ENCODE results near the gene METTL27. TPM values are rescaled to one million over a fixed set of nuclear protein-coding genes. Genes with fewer than 3 reads are reported as not detected.
"Not testable (repeated sequence)": the region's sequence is repeated elsewhere in the genome, so short reads cannot be mapped to it uniquely, and the experiment has no call there.

METTL27 gene
- total RNA-seq, 4 donors from 2014 or later = 0.93 to 7.8 (median 3.5) TPM

DNA sequence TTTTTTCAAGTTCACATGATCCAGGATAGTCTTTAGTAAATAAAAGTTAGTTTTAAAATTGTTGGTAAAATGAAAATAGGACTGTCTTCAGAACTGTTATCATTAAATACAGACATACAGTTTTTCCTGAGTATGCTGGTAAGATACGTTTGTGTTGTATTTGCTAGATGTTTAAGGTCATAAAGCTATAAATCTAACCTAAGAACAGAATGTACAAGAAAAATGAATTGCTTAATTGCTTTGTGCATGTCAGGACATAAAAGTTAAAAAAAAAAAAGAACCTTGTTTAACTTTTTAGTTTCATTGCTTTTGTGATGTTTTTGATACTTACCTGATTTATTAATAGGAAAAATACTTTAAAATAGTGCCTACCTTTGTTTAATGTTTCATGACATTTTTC lies 40.7 kb downstream of the METTL27 start:
- no peaks in the 10 kb centered on the region for H3K9me3 ChIP-seq
- no peaks in the 10 kb centered on the region for H3K36me3 ChIP-seq
- ATAC-seq = no peak
- no peaks in the 10 kb centered on the region for H3K4me1 ChIP-seq
- 64 to 81% methylated on average over 1 of the region's 1 CpG for WGBS, 2 donors (ENCODE audit: low coverage in 1 of 2)
- no peaks in the 10 kb centered on the region for H3K27me3 ChIP-seq
- H3K4me3 ChIP-seq = no peak overlapping the region
- no peak overlapping the region for H3K27ac ChIP-seq
- TF ChIP-seq, protein P1, sequence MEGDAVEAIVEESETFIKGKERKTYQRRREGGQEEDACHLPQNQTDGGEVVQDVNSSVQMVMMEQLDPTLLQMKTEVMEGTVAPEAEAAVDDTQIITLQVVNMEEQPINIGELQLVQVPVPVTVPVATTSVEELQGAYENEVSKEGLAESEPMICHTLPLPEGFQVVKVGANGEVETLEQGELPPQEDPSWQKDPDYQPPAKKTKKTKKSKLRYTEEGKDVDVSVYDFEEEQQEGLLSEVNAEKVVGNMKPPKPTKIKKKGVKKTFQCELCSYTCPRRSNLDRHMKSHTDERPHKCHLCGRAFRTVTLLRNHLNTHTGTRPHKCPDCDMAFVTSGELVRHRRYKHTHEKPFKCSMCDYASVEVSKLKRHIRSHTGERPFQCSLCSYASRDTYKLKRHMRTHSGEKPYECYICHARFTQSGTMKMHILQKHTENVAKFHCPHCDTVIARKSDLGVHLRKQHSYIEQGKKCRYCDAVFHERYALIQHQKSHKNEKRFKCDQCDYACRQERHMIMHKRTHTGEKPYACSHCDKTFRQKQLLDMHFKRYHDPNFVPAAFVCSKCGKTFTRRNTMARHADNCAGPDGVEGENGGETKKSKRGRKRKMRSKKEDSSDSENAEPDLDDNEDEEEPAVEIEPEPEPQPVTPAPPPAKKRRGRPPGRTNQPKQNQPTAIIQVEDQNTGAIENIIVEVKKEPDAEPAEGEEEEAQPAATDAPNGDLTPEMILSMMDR (IDR thresholded peaks at IDR 0.05) = no peak
- no peak for TF ChIP-seq POLR2AphosphoS5 (IDR thresholded peaks at IDR 0.05)
- no peak for TF ChIP-seq POLR2A (IDR thresholded peaks at IDR 0.05)
- TF ChIP-seq EP300 (IDR thresholded peaks at IDR 0.05) = no peak

DNA sequence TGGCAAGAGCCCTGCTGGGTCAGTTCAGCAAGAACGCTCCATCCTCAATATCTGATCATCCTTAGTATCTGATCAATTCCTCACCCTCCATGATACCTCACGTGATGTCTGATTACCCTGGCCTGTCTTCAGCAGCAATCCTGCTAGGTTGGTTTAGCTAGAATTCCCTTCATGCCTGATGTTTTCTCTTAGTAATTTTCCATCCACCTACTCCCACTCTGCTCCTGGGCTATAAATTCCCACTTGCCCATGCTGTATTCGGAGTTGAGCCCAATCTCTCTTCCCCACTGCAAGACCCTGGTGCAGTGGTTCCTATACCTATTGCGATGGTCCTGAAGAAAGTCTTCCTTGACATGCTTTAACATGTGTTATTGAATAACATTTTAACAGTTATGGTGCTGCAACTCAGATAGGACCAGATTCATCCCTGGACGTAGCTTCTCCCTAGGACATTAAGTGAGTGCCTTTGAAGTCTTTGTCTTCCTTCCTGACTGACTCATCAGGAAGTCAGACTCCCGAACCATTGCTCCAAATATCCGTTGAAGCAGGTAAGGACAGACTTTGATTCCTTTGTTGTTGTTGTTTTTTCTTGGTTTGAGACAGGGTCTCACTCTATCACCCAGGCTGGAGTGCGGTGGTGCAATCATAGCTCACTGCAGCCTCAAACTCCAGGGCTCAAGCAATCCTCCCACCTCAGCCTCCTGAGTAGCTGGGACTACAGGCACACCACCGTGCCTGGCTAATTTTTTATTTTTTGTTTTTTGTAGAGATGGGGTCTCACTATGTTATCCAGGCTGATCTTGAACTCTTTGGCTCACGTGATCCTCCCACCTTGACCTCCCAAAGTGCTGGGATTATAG lies 42.8 kb downstream of the METTL27 start:
- Histone ChIP-seq H3K4me3 (no peak overlapping the region), H3K36me3 (no peaks in the 10 kb centered on the region), H3K4me1 (no peaks in the 10 kb centered on the region), H3K27ac (no peak overlapping the region), H3K27me3 (no peaks in the 10 kb centered on the region), H3K9me3 (no peaks in the 10 kb centered on the region)
- TF ChIP-seq, protein P1 (IDR thresholded peaks at IDR 0.05) = no peak
- TF ChIP-seq POLR2A (IDR thresholded peaks at IDR 0.05) = no peak
- no peak for TF ChIP-seq EP300 (IDR thresholded peaks at IDR 0.05)
- no peak for ATAC-seq
- 60 to 62% methylated on average over 3 to 10 of the region's 10 CpGs for WGBS, 2 donors (ENCODE audit: low coverage in 1 of 2)

DNA sequence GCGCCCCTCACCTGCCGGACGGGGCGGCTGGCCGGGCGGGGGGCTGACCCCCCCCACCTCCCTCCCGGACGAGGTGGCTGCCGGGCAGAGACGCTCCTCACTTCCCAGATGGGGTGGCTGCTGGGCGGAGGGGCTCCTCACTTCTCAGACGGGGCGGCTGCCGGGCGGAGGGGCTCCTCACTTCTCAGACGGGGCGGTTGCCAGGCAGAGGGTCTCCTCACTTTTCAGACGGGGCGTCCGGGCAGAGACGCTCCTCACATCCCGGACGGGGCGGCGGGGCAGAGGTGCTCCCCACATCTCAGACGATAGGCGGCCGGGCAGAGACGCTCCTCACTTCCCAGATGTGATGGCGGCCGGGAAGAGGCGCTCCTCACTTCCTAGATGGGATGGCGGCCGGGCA lies 45.1 kb downstream of the METTL27 start:
- H3K27ac ChIP-seq, ATAC-seq, H3K4me1 ChIP-seq, H3K4me3 ChIP-seq, H3K36me3 ChIP-seq, H3K27me3 ChIP-seq, H3K9me3 ChIP-seq: not testable (repeated sequence)
- no CpG with 5 or more reads among the region's 34 CpGs for WGBS, 2 donors (ENCODE audit: low coverage in 1 of 2)

DNA sequence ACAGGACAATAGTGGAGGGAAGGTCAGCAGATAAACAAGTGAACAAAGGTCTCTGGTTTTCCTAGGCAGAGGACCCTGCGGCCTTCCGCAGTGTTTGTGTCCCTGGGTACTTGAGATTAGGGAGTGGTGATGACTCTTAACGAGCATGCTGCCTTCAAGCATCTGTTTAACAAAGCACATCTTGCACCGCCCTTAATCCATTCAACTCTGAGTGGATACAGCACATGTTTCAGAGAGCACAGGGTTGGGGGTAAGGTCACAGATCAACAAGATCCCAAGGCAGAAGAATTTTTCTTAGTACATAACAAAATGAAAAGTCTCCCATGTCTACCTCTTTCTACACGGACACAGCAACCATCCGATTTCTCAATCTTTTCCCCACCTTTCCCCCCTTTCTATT lies 45.7 kb downstream of the METTL27 start:
- not testable (repeated sequence) for H3K4me3 ChIP-seq, H3K9me3 ChIP-seq, H3K4me1 ChIP-seq, H3K27me3 ChIP-seq, ATAC-seq, H3K27ac ChIP-seq, H3K36me3 ChIP-seq
- 79% methylated on average over 2 of the region's 6 CpGs; no CpG with 5 or more reads in 1 of the 2 donors for WGBS, 2 donors (ENCODE audit: low coverage in 1 of 2)

DNA sequence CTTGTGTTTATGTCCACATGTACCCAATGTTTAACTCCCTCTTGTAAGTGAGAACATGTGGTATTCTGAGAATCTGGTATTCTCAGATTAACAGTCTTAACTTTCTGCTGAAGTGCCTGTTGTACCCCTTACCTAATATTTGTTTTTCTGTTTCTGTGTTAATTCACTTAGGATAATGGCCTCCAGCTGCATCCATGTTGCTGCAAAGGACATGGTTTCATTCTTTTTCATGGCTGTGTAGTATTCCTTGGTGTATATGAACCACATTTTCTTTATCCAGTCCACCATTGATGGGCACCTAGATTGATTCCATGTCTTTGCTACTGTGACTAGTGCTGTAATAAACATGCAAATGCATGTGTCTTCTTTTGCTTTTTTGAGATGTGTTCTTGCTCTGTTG lies 47.1 kb downstream of the METTL27 start:
- H3K27me3 ChIP-seq, H3K4me1 ChIP-seq, H3K36me3 ChIP-seq, H3K9me3 ChIP-seq, H3K4me3 ChIP-seq, H3K27ac ChIP-seq, ATAC-seq: not testable (repeated sequence)

DNA sequence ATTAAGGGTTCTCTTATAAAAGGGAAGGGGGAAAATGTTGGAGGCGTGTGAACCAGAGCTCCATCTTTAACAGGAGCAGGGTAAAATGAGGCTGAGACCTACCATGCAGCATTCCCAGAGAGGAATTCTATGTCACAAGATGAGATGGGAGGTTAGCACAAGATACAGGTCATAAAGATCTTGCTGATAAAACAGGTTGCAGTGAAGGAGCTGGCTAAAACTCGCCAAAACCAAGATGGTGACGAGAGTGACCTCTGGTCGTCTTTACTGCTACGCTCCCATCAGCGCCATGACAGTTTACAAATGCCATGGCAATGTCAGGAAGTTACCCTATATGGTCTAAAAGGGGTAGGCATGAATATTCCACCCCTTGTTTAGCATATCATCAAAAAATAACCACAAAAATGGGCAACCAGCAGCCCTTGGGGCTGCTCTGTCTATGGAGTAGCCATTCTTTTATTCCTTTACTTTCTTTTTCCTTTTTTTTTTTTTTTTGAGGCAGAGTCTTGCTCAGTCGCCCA lies 51.1 kb downstream of the METTL27 start:
- not testable (repeated sequence) for H3K4me3 ChIP-seq, H3K27me3 ChIP-seq, H3K27ac ChIP-seq, ATAC-seq, H3K36me3 ChIP-seq, H3K9me3 ChIP-seq, H3K4me1 ChIP-seq
- 95 to 97% methylated on average over 4 to 6 of the region's 7 CpGs for WGBS, 2 donors (ENCODE audit: low coverage in 1 of 2)

DNA sequence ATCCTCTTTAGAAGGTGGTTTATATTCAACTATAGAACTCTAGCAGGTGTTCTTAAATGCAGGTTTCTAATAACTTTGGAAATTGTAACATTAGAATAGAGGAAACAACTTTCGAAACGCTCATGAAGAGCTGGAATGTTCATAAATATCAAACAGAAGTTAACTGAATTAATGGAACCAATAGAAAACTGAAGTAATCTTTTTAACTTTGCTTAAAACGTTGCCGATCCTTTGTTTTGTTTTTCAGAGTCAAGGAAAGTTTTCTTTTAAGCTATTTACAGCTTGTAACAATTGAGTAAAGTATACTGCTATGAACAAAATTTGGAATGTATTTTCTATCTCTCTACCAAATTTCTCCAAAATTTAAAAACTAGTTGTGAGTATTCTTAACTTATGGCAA lies 53.3 kb downstream of the METTL27 start:
- ATAC-seq = no peak

DNA sequence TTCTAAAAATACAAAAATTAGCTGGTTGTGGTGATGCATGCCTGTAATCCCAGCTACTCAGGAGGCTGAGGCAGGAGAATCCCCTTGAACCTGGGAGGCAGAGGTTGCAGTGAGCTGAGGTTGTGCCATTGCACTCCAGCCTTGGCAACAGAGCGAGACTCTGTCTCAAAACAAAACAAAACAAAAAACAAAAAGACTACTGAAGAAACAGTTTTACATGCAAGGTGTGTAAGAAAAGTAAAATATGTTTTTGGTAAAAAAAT lies 54.6 kb downstream of the METTL27 start:
- ATAC-seq, H3K27ac ChIP-seq, H3K36me3 ChIP-seq, H3K9me3 ChIP-seq, H3K27me3 ChIP-seq, H3K4me3 ChIP-seq, H3K4me1 ChIP-seq: not testable (repeated sequence)
- no CpG with 5 or more reads among the region's 1 CpG for WGBS, 2 donors (ENCODE audit: low coverage in 1 of 2)

More for the DNA sequence above, 53.3 kb downstream of the METTL27 start:
- Histone ChIP-seq H3K27ac (no peak overlapping the region), H3K4me1 (no peaks in the 10 kb centered on the region), H3K9me3 (no peaks in the 10 kb centered on the region), H3K27me3 (no peaks in the 10 kb centered on the region), H3K4me3 (no peak overlapping the region), H3K36me3 (no peaks in the 10 kb centered on the region)
- no peak for TF ChIP-seq POLR2AphosphoS5 (IDR thresholded peaks at IDR 0.05)
- 82 to 84% methylated on average over 4 of the region's 4 CpGs for WGBS, 2 donors (ENCODE audit: low coverage in 1 of 2)

Data from gastroesophageal sphincter (tissue), 4 donors.